ENCODE measurements around the gene ALDH16A1. TPM values are rescaled to one million over a fixed set of nuclear protein-coding genes. Genes with fewer than 3 reads are reported as not detected.

ALDH16A1 gene
- total and polyA plus RNA-seq, 11 donors: 3.4 to 18.6 (median 8.5) TPM

DNA sequence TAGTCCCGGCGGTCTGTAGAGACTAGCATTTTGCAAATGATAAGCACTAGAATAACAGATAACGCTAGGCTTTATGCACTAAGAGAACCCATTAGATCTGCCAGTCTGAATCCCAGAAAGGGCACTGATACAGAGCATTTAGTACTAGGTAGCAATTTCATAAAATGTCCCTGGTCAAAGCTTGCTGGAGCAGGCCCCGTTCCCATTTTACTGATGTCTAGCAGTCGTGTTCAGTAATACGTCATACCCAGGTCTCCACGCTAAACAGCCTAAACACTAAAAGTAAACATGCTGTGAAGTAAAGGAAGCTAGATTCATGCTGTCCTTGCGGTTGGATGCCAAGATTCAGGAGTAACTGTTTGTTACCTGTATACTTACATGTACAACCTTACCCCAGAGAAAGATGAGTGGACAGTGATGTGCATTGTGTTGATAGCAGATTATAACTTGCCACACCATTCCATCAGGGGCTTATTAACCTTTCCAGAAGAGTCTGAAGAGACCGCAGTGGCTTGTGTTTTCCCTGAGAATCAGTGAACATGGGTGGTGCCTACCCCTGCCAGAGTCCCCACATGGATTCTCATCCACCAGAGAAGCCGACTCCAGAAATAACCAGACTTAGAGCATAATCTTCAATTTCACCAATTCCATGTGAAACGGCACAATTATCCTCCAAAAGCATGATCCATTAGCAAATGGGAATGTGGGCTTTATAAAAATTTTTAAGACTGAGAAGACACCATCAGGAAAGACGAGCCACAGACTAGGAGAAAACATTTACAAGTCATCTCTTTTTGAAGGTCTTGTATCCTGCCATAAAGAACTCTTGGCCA, 39.8 kb downstream of the ALDH16A1 start:
- Histone ChIP-seq H3K36me3 (peaks cover 5 to 58% (median 46%) of the 10 kb centered on the region in 9 donors), H3K4me3 (no peak overlapping the region), H3K27me3 (no peaks in the 10 kb centered on the region), H3K4me1 (peaks cover 12 to 62% (median 36%) of the 10 kb centered on the region in 12 donors), H3K9me3 (no peaks in the 10 kb centered on the region), H3K27ac (peak overlapping the region in 2 of 12 donors; percentile 6 to 18)
- intact Hi-C loops (cut with DNase I): no loop called here
- TF ChIP-seq POLR2A (IDR thresholded peaks at IDR 0.05): no peak
- TF ChIP-seq, protein P1, sequence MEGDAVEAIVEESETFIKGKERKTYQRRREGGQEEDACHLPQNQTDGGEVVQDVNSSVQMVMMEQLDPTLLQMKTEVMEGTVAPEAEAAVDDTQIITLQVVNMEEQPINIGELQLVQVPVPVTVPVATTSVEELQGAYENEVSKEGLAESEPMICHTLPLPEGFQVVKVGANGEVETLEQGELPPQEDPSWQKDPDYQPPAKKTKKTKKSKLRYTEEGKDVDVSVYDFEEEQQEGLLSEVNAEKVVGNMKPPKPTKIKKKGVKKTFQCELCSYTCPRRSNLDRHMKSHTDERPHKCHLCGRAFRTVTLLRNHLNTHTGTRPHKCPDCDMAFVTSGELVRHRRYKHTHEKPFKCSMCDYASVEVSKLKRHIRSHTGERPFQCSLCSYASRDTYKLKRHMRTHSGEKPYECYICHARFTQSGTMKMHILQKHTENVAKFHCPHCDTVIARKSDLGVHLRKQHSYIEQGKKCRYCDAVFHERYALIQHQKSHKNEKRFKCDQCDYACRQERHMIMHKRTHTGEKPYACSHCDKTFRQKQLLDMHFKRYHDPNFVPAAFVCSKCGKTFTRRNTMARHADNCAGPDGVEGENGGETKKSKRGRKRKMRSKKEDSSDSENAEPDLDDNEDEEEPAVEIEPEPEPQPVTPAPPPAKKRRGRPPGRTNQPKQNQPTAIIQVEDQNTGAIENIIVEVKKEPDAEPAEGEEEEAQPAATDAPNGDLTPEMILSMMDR (IDR thresholded peaks at IDR 0.05): no peak
- DNase-seq: no peak
- no peak for ATAC-seq
- WGBS, 4 donors: 70 to 81% (median 71%) methylated on average over 12 of the region's 12 CpGs

- WGBS, 4 donors: 0% methylated on average over 11 of the region's 11 CpGs
- H3K36me3 ChIP-seq: peaks cover 5 to 51% (median 48%) of the 10 kb centered on the region in 9 donors
- ATAC-seq (no peak), DNase-seq (no peak)
- H3K9me3 ChIP-seq: no peaks in the 10 kb centered on the region
- peaks cover 14 to 57% (median 41%) of the 10 kb centered on the region in 12 donors for H3K4me1 ChIP-seq
- H3K27me3 ChIP-seq: no peaks in the 10 kb centered on the region
- intact Hi-C loops (cut with DNase I): loop anchor here in 4 of 10 donors (1.0 to 5.0 kb wide), 6 partner anchors 9 to 381 kb away; partner anchors contain the start of genes PRMT1 (in 2 of the 4), RPL13A (in 2 of the 4), AKT1S1 (in 1 of the 4) and ALDH16A1 (in 1 of the 4)
- H3K4me3 ChIP-seq: peak overlapping the region; percentile 80 to 98 (median 90)
- TF ChIP-seq, protein P1 (IDR thresholded peaks at IDR 0.05): no peak
- peak in 1 of 2 donors; percentile 2 for TF ChIP-seq POLR2A (IDR thresholded peaks at IDR 0.05)
- peak overlapping the region; percentile 86 to 99 (median 96) for H3K27ac ChIP-seq
These were observed 43.6 kb downstream of the ALDH16A1 start for GRCh38 chr19:49496574-49497008.

DNA sequence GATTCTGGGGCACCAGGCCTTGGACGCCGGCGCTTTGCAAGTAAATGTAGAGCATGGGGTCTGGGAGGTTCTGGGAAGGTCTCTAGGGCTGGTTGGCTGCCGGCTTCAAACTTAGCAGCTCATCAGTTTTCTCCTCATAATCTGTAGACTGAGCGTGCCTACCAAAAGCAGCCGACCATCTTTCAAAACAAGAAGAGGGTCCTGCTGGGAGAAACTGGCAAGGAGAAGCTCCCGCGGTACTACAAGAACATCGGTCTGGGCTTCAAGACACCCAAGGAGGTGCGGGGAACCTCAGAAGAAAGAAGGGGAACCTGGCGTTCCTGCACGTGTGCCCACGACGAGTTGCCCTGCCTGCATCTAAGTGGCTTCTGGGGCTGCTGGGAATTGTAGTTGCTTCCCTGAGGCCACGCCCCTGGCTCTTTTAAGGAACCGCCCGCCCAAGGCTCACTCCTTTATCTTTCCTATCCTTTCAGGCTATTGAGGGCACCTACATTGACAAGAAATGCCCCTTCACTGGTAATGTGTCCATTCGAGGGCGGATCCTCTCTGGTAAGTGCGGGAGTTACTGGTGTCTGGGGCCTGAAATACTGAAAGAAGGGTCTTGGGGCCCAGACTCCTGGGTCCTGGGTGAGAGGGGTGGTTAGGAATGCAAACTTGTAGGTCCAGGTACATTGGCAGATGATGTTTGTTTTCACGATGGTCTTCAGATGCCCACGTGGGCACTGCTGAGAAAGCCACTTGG, 44.2 kb downstream of the ALDH16A1 start:
- Histone ChIP-seq H3K27me3 (no peaks in the 10 kb centered on the region), H3K9me3 (no peaks in the 10 kb centered on the region), H3K27ac (peak overlapping the region in 11 of 12 donors; percentile 89 to 99 (median 96)), H3K4me3 (peak overlapping the region; percentile 80 to 98 (median 90)), H3K4me1 (peaks cover 14 to 56% (median 41%) of the 10 kb centered on the region in 12 donors), H3K36me3 (peaks cover 2 to 44% (median 42%) of the 10 kb centered on the region in 9 donors)
- intact Hi-C loops (cut with DNase I): loop anchor here in 3 of 10 donors (5.0 kb wide), 3 partner anchors 170 to 380 kb away; partner anchors contain the start of genes PRMT1 (in 2 of the 3), AKT1S1 (in 1 of the 3), BCL2L12 (in 1 of the 3) and IRF3 (in 1 of the 3)
- ATAC-seq: no peak
- WGBS, 4 donors: 20 to 26% (median 23%) methylated on average over 21 to 22 of the region's 22 CpGs
- peak in 4 of 5 donors; percentile 63 to 76 (median 67) for DNase-seq
- TF ChIP-seq POLR2A (IDR thresholded peaks at IDR 0.05): no peak
- TF ChIP-seq, protein P1 (IDR thresholded peaks at IDR 0.05): no peak

Measured in heart left ventricle (tissue), 16 donors.